Colonic mucosa (tissue), 4 donors: ENCODE results near the gene GPC5. TPM values are rescaled to one million over a fixed set of nuclear protein-coding genes. Genes with fewer than 3 reads are reported as not detected.

Experiments
- DNase-seq: peaks from one replicate; pipeline ENCODE4 v3.0.0-alpha.2; 2020
- H3K27ac ChIP-seq: fragments of 200-600 bp; one replicate; pipeline ENCODE4 v1.8.0; 2021
- H3K27me3 ChIP-seq: fragments of 200-600 bp; one replicate; pipeline ENCODE4 v1.8.0; 2021
- H3K36me3 ChIP-seq: fragments of 200-600 bp; one replicate; pipeline ENCODE4 v1.8.0; 2021
- H3K4me1 ChIP-seq: fragments of 200-600 bp; one replicate; pipeline ENCODE4 v1.8.0; 2021; ENCODE audit warnings: mild to moderate bottlenecking
- H3K4me3 ChIP-seq: fragments of 200-600 bp; one replicate; pipeline ENCODE4 v1.8.0; 2021
- H3K9ac ChIP-seq, 2 donors: one replicate each; pipeline ENCODE4 v1.7.0; 2013; ENCODE audit warnings: control low read depth in 2 of 2, low read depth in 2 of 2, low read length in 2 of 2
- H3K9me3 ChIP-seq: fragments of 200-600 bp; one replicate; pipeline ENCODE4 v1.8.0; 2021
- CTCF ChIP-seq: fragments of 200-600 bp; IDR thresholded peaks from one replicate; pipeline ENCODE4 v1.8.0; 2022; ENCODE audit warnings: antibody characterized with exemption, mild to moderate bottlenecking
- intact Hi-C: fragments of 100-400 bp; cut with DNase I; formaldehyde crosslinking; loops from one replicate; pipeline ENCODE4 v1.14.1; 2022
- total RNA-seq, 2 donors: library from RNA; stranded (reverse); fragmentation: NEBNext Ultra II Directional in 1 of 2; extraction: Animal tissue kit (Norgen Biotek cat#: 25700) in 1 of 2; gene quantifications; one replicate each; pipeline ENCODE4 v1.2.1, GENCODE V29; 2021
- donor health status: healthy.
- donor health status: DM: no; HTN: no; CAD: no.
- donor health status: DM: no; HTN: no; CAD: no.

GPC5 gene
- total RNA-seq, 2 donors from 2014 or later, result 0.42 TPM; not detected in 1

DNA sequence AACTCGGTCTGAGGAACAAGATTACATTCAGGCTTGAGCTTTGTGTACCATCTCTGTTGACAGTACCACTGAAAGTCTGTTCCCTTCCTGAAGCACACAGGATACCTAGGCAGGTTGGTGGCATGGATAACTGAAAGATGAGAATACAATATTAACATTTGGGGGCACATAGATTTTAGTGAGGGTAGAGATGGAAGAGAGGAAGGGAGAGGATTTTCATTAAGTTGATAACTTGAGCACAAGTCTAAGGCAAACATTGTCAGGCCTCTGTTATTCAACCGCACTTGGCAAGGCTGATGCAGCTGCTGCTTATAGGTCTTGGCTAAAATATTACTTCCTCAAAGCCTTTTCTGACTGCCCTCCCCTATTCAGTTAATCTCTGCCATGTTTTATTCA, 40.0 kb upstream of the GPC5 start:
- Histone ChIP-seq H3K36me3 (no peaks in the 10 kb centered on the region), H3K4me3 (no peak overlapping the region), H3K9ac (no peak overlapping the region), H3K27me3 (no peaks in the 10 kb centered on the region), H3K27ac (no peak overlapping the region), H3K4me1 (no peaks in the 10 kb centered on the region), H3K9me3 (no peaks in the 10 kb centered on the region)
- no peak for DNase-seq
- no peak for TF ChIP-seq CTCF
- intact Hi-C loops, result no loop called here

DNA sequence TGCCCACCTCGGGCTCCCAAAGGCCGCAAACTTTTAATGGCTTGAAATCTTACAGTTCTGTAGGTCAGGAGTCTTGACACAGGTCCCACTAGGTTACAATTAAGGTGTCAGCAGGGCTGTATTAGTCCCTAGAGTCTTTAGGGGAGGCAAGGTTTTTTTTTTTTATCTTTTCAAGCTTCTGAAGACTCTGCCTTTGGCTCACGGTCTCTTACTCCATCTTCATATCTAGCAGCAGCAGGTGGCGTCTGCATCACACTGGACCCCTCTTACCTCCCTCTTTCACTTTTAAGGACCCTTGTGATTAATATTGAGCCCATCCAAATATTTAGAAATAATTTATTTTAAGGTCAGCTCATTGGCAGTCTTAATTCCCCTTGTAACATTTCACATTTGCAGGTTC, 39.3 kb upstream of the GPC5 start:
- no peak overlapping the region for H3K9ac ChIP-seq
- no peak overlapping the region for H3K27ac ChIP-seq
- no peaks in the 10 kb centered on the region for H3K27me3 ChIP-seq
- no peaks in the 10 kb centered on the region for H3K36me3 ChIP-seq
- H3K4me3 ChIP-seq, result no peak overlapping the region
- no peaks in the 10 kb centered on the region for H3K9me3 ChIP-seq
- intact Hi-C loops, result no loop called here
- no peak for DNase-seq
- TF ChIP-seq CTCF, result no peak
- H3K4me1 ChIP-seq, result no peaks in the 10 kb centered on the region

DNA sequence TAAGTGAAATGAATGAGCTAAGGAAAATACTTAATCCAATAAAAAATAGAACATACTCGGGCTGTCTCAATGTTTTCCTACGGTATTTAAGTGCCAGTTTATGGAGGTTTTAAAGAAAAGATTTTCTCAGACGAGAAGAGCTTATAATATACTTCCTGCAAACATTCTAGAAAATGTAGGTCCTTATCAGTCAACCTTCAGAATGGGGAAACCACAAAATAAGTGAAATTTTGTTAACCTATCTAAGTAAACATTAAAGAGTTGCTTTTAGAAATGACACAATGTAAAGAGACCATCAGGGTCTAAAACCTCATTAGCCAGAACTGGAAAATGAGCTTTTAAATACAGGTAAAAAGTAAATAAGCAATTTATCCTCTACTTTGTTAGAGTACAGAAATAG, 38.8 kb upstream of the GPC5 start:
- TF ChIP-seq CTCF, result no peak
- no peaks in the 10 kb centered on the region for H3K4me1 ChIP-seq
- intact Hi-C loops, result no loop called here

GRCh38 chr13:91360246-91360751, 38.1 kb upstream of the GPC5 start:
- no peaks in the 10 kb centered on the region for H3K36me3 ChIP-seq
- H3K4me3 ChIP-seq, result no peak overlapping the region
- no peak overlapping the region for H3K27ac ChIP-seq
- DNase-seq, result no peak
- no peaks in the 10 kb centered on the region for H3K27me3 ChIP-seq
- no peak overlapping the region for H3K9ac ChIP-seq
- H3K9me3 ChIP-seq, result no peaks in the 10 kb centered on the region
- TF ChIP-seq CTCF, result no peak
- intact Hi-C loops, result no loop called here
- no peaks in the 10 kb centered on the region for H3K4me1 ChIP-seq

More for the DNA sequence above, 38.8 kb upstream of the GPC5 start:
- Histone ChIP-seq H3K4me3 (no peak overlapping the region), H3K9me3 (no peaks in the 10 kb centered on the region), H3K9ac (no peak overlapping the region), H3K36me3 (no peaks in the 10 kb centered on the region), H3K27me3 (no peaks in the 10 kb centered on the region), H3K27ac (no peak overlapping the region)
- DNase-seq, result no peak

DNA sequence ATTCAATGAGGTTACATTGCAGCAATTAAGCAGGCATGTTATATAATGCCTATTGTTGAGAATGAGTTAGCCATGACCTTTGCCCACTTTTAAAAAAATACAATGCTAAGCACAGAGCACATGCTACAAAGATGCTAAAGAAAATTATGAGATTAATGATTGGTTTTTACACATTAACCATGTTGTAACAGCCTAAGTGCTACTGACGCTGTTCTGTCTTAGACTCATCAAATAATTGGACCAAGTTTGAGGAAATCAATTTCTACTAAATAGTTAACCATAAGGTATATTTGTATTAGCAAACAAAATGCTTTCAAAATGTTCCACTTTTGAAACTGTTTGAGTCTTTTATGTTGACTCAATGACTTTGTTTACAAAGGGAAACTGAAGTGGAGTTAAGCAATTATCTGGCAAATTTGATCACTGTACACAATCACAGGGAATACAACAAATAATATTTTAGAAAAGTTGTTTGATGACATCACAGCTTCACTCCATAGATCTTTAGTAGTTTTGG, 36.6 kb upstream of the GPC5 start:
- H3K9me3 ChIP-seq, result no peaks in the 10 kb centered on the region
- TF ChIP-seq CTCF, result no peak
- H3K27me3 ChIP-seq, result no peaks in the 10 kb centered on the region
- H3K4me3 ChIP-seq, result no peak overlapping the region
- intact Hi-C loops, result no loop called here
- no peaks in the 10 kb centered on the region for H3K4me1 ChIP-seq
- no peaks in the 10 kb centered on the region for H3K36me3 ChIP-seq
- no peak for DNase-seq
- H3K9ac ChIP-seq, result no peak overlapping the region
- H3K27ac ChIP-seq, result no peak overlapping the region
